Neural crest cell (in vitro differentiated cells): Measurements from ENCODE around the gene TPX2. TPM values are rescaled to one million over a fixed set of nuclear protein-coding genes. Genes with fewer than 3 reads are reported as not detected.

ENCODE experiments used
- DNase-seq: peaks from one replicate; pipeline ENCODE4 v3.0.0; 2021; ENCODE audit warnings: low read depth, mixed read lengths, low spot score
- H3K27ac Mint-ChIP-seq: one replicate; pipeline ENCODE4 v1.8.0; 2021; ENCODE audit warnings: mild to moderate bottlenecking, mixed read lengths; ENCODE audit not compliant: unreplicated experiment
- H3K27me3 Mint-ChIP-seq: 2 replicates; pipeline ENCODE4 v1.8.0; 2021; ENCODE audit warnings: low read depth, mild to moderate bottlenecking, mixed read lengths
- H3K36me3 Mint-ChIP-seq: 2 replicates; pipeline ENCODE4 v1.8.0; 2021; ENCODE audit warnings: low read depth, mild to moderate bottlenecking, mixed read lengths
- H3K4me1 Mint-ChIP-seq: 2 replicates; pipeline ENCODE4 v1.8.0; 2021; ENCODE audit warnings: mixed read lengths
- H3K4me3 Mint-ChIP-seq: one replicate; pipeline ENCODE4 v1.8.0; 2021; ENCODE audit warnings: mild to moderate bottlenecking, mixed read lengths
- H3K9me3 Mint-ChIP-seq: 2 replicates; pipeline ENCODE4 v1.8.0; 2021; ENCODE audit warnings: mixed read lengths
- CTCF ChIP-seq: fragments of 200-600 bp; sonication (generic); conservative IDR thresholded peaks from 2 replicates; pipeline ENCODE4 v1.5.0; 2021; ENCODE audit warnings: antibody characterized with exemption, mild to moderate bottlenecking
- total RNA-seq: library from RNA; stranded (reverse); gene quantifications from 2 replicates; pipeline ENCODE4 v1.2.1, GENCODE V29; 2021

Gene TPX2
- total RNA-seq, 1 donor from 2014 or later, result 208 TPM

GRCh38 chr20:31845300-31845863, 106.3 kb downstream of the TPX2 start, which contains the start of gene FOXS1:
TSS of gene FOXS1 (minus strand) at chr20:31845604. CDS start at chr20:31845542, 62 bp downstream.
- Mint-ChIP-seq H3K27me3 (peaks cover 14% of the 10 kb centered on the region), H3K9me3 (no peaks in the 10 kb centered on the region), H3K4me1 (peaks cover 22% of the 10 kb centered on the region)

GRCh38 chr20:31846793-31847138, 107.7 kb downstream of the TPX2 start:
- no peaks in the 10 kb centered on the region for H3K9me3 Mint-ChIP-seq
- peaks cover 25% of the 10 kb centered on the region for H3K27me3 Mint-ChIP-seq
- H3K36me3 Mint-ChIP-seq, result no peaks in the 10 kb centered on the region
- no peak for DNase-seq
- H3K4me1 Mint-ChIP-seq, result peaks cover 22% of the 10 kb centered on the region
- peak; percentile 23 for TF ChIP-seq CTCF
- no peak overlapping the region for H3K27ac Mint-ChIP-seq
- no peak overlapping the region for H3K4me3 Mint-ChIP-seq

More at GRCh38 chr20:31845300-31845863, 106.3 kb downstream of the TPX2 start, which contains the start of gene FOXS1:
- H3K36me3 Mint-ChIP-seq, result no peaks in the 10 kb centered on the region
- TF ChIP-seq CTCF, result no peak
- no peak within 1 kb of the TSS for H3K4me3 Mint-ChIP-seq
- peak; percentile 37 for DNase-seq
- no peak within 1 kb of the TSS for H3K27ac Mint-ChIP-seq

GRCh38 chr20:31848088-31848999, 109.3 kb downstream of the TPX2 start:
- Mint-ChIP-seq H3K27ac (no peak overlapping the region), H3K27me3 (peaks cover 25% of the 10 kb centered on the region), H3K4me1 (peaks cover 9% of the 10 kb centered on the region), H3K4me3 (no peak overlapping the region), H3K9me3 (no peaks in the 10 kb centered on the region), H3K36me3 (no peaks in the 10 kb centered on the region)
- no peak for TF ChIP-seq CTCF
- DNase-seq, result no peak

- no peaks in the 10 kb centered on the region for H3K36me3 Mint-ChIP-seq
- no peak for DNase-seq
- H3K4me3 Mint-ChIP-seq, result no peak overlapping the region
- no peak for TF ChIP-seq CTCF
- H3K4me1 Mint-ChIP-seq, result no peaks in the 10 kb centered on the region
- peaks cover 29% of the 10 kb centered on the region for H3K27me3 Mint-ChIP-seq
- no peaks in the 10 kb centered on the region for H3K9me3 Mint-ChIP-seq
- H3K27ac Mint-ChIP-seq, result no peak overlapping the region
These were observed 110.3 kb downstream of the TPX2 start for GRCh38 chr20:31849306-31849930.

Other genes with a start within 250 kb of the TPX2 start
- gene HM13, start 224.8 kb upstream of the TPX2 start, total RNA-seq, result 179 and 185 TPM in 2 replicates
- gene ID1, start 134.0 kb upstream of the TPX2 start, total RNA-seq, result 4.3 and 5.8 TPM in 2 replicates
- not detected in 2 replicates for gene COX4I2, start 101.4 kb upstream of the TPX2 start, total RNA-seq
- 74.3 and 74.8 TPM in 2 replicates for gene BCL2L1, start 16.4 kb upstream of the TPX2 start, total RNA-seq
- 1.6 and 1.8 TPM in 2 replicates for gene MYLK2, start 80.1 kb downstream of the TPX2 start, total RNA-seq
- not detected in 2 replicates for gene FOXS1, start 106.3 kb downstream of the TPX2 start, total RNA-seq
- gene DUSP15, start 131.2 kb downstream of the TPX2 start, total RNA-seq, result 13.5 and 13.7 TPM in 2 replicates
- 2.9 and 3.3 TPM in 2 replicates for gene TTLL9, start 131.3 kb downstream of the TPX2 start, total RNA-seq
- gene PDRG1, start 212.8 kb downstream of the TPX2 start, total RNA-seq, result 32.0 and 34.9 TPM in 2 replicates
- gene XKR7, start 228.9 kb downstream of the TPX2 start, total RNA-seq, result 4.5 and 4.9 TPM in 2 replicates